H9 (cell line): Measurements from ENCODE around the gene FOXN4. TPM values are rescaled to one million over a fixed set of nuclear protein-coding genes. Genes with fewer than 3 reads are reported as not detected.

Experiments used
- DNase-seq: peaks from one replicate; pipeline ENCODE4 v3.0.0-alpha.2; 2017
- H2AFZ ChIP-seq: one replicate; pipeline ENCODE4 v1.6.1; 2013; ENCODE audit warnings: mild to moderate bottlenecking, low read length, control low read depth, moderate library complexity
- H2AK5ac ChIP-seq: 2 replicates; pipeline ENCODE4 v1.6.1; 2013; ENCODE audit warnings: low read length, control low read depth, mixed read lengths; ENCODE audit not compliant: insufficient read length
- H2BK120ac ChIP-seq: one replicate; pipeline ENCODE4 v1.6.1; 2013; ENCODE audit warnings: low read depth, mild to moderate bottlenecking, low read length, control low read depth, inconsistent platforms; ENCODE audit not compliant: poor library complexity, severe bottlenecking
- H2BK12ac ChIP-seq: 2 replicates; pipeline ENCODE4 v1.6.1; 2013; ENCODE audit warnings: low read length, control low read depth, mixed read lengths, low read depth; ENCODE audit not compliant: insufficient read length
- H2BK15ac ChIP-seq: 2 replicates; pipeline ENCODE4 v1.6.1; 2013; ENCODE audit warnings: low read depth, low read length, control low read depth
- H2BK20ac ChIP-seq: one replicate; pipeline ENCODE4 v1.6.1; 2013; ENCODE audit warnings: low read depth, mild to moderate bottlenecking, low read length, control low read depth, inconsistent platforms; ENCODE audit not compliant: poor library complexity, severe bottlenecking
- H2BK5ac ChIP-seq: 2 replicates; pipeline ENCODE4 v1.6.1; 2013; ENCODE audit warnings: low read length, control low read depth, mixed read lengths; ENCODE audit not compliant: insufficient read length
- H3K14ac ChIP-seq: 2 replicates; pipeline ENCODE4 v1.6.1; 2013; ENCODE audit warnings: low read length, control low read depth; ENCODE audit not compliant: insufficient read depth
- H3K18ac ChIP-seq: 2 replicates; pipeline ENCODE4 v1.6.1; 2013; ENCODE audit warnings: low read depth, mild to moderate bottlenecking, mixed read lengths, low read length, control low read depth; ENCODE audit not compliant: insufficient read length
- H3K23ac ChIP-seq: 2 replicates; pipeline ENCODE4 v1.6.1; 2013; ENCODE audit warnings: low read length, control low read depth, mixed read lengths, low read depth; ENCODE audit not compliant: insufficient read length
- H3K23me2 ChIP-seq: 2 replicates; pipeline ENCODE4 v1.6.1; 2013; ENCODE audit warnings: low read depth, mild to moderate bottlenecking, mixed read lengths, low read length, control low read depth; ENCODE audit not compliant: insufficient read length, poor library complexity, severe bottlenecking
- H3K27ac ChIP-seq: 2 replicates; pipeline ENCODE4 v1.5.1; 2013; ENCODE audit warnings: low read length, control low read depth, mixed read lengths, low read depth; ENCODE audit not compliant: insufficient read length
- H3K27me3 ChIP-seq: 2 replicates; pipeline ENCODE4 v1.6.1; 2013; ENCODE audit warnings: low read length, control low read depth, inconsistent platforms; ENCODE audit not compliant: insufficient read depth
- H3K4ac ChIP-seq: 2 replicates; pipeline ENCODE4 v1.6.1; 2013; ENCODE audit warnings: low read depth, mild to moderate bottlenecking, control low read depth, inconsistent platforms, low read length, moderate library complexity
- H3K4me1 ChIP-seq: 2 replicates; pipeline ENCODE4 v1.6.1; 2013; ENCODE audit warnings: low read length, control low read depth, inconsistent platforms; ENCODE audit not compliant: insufficient read depth
- H3K4me2 ChIP-seq: 2 replicates; pipeline ENCODE4 v1.6.1; 2013; ENCODE audit warnings: low read length, control low read depth, mixed read lengths; ENCODE audit not compliant: insufficient read length, insufficient read depth
- H3K56ac ChIP-seq: 2 replicates; pipeline ENCODE4 v1.6.1; 2013; ENCODE audit warnings: low read depth, mild to moderate bottlenecking, mixed read lengths, low read length, control low read depth; ENCODE audit not compliant: insufficient read length
- H3K79me1 ChIP-seq: 2 replicates; pipeline ENCODE4 v1.6.1; 2013; ENCODE audit warnings: low read depth, mild to moderate bottlenecking, moderate library complexity, low read length, control low read depth, inconsistent platforms; ENCODE audit not compliant: insufficient read depth, poor library complexity, severe bottlenecking
- H3K79me2 ChIP-seq: 2 replicates; pipeline ENCODE4 v1.6.1; 2013; ENCODE audit warnings: low read length, control low read depth, inconsistent platforms; ENCODE audit not compliant: insufficient read depth
- H3K9ac ChIP-seq: 2 replicates; pipeline ENCODE4 v1.6.1; 2013; ENCODE audit warnings: low read length, control low read depth, mixed read lengths; ENCODE audit not compliant: insufficient read length; ENCODE audit errors: extremely low read depth
- H3K9me3 ChIP-seq: one replicate; pipeline ENCODE4 v1.6.1; 2013; ENCODE audit warnings: low read depth, low read length, inconsistent platforms; ENCODE audit not compliant: control insufficient read depth
- H3T11ph ChIP-seq: one replicate; pipeline ENCODE4 v1.6.1; 2013; ENCODE audit warnings: mild to moderate bottlenecking, low read length, control low read depth, inconsistent platforms
- H4K20me1 ChIP-seq: one replicate; pipeline ENCODE4 v1.6.1; 2013; ENCODE audit not compliant: control insufficient read depth, insufficient read length, insufficient read depth
- H4K5ac ChIP-seq: 2 replicates; pipeline ENCODE4 v1.6.1; 2013; ENCODE audit warnings: low read depth, mild to moderate bottlenecking, mixed read lengths, low read length, control low read depth; ENCODE audit not compliant: insufficient read length
- H4K8ac ChIP-seq: replicated peaks from 2 replicates; pipeline ENCODE4 v1.6.1; 2013; ENCODE audit warnings: low read length, control low read depth, mixed read lengths, low read depth; ENCODE audit not compliant: insufficient read length
- H4K91ac ChIP-seq: 2 replicates; pipeline ENCODE4 v1.6.1; 2013; ENCODE audit warnings: low read depth, mild to moderate bottlenecking, moderate library complexity, mixed read lengths, low read length, control low read depth; ENCODE audit not compliant: insufficient read length
- H3K27ac Mint-ChIP-seq, 3 experiments: 2 replicates in 2 of 3; 3 replicates in 1 of 3; pipeline ENCODE4 v1.8.0; 2020 to 2021; ENCODE audit warnings: mixed read lengths in 3 of 3, mild to moderate bottlenecking in 1 of 3, moderate library complexity in 1 of 3
- H3K27me3 Mint-ChIP-seq: 2 replicates; pipeline ENCODE4 v1.8.0; 2021; ENCODE audit warnings: low read depth, mild to moderate bottlenecking, moderate library complexity, mixed read lengths
- H3K36me3 Mint-ChIP-seq, 3 experiments: 2 replicates in 2 of 3; 3 replicates in 1 of 3; pipeline ENCODE4 v1.8.0; 2020 to 2021; ENCODE audit warnings: low read depth in 3 of 3, mixed read lengths in 3 of 3; ENCODE audit not compliant: insufficient read depth in 1 of 3
- H3K4me1 Mint-ChIP-seq, 2 experiments: 2 replicates each; pipeline ENCODE4 v1.8.0; 2020; ENCODE audit warnings: mixed read lengths in 2 of 2
- H3K4me3 Mint-ChIP-seq, 2 experiments: 2 replicates in 1 of 2; 3 replicates in 1 of 2; pipeline ENCODE4 v1.8.0; 2020 to 2021; ENCODE audit warnings: mild to moderate bottlenecking in 2 of 2, mixed read lengths in 2 of 2, moderate library complexity in 1 of 2
- H3K9me3 Mint-ChIP-seq, 2 experiments: 2 replicates in 1 of 2; 3 replicates in 1 of 2; pipeline ENCODE4 v1.8.0; 2020; ENCODE audit warnings: mild to moderate bottlenecking in 2 of 2, mixed read lengths in 2 of 2, moderate library complexity in 1 of 2
- WGBS: extraction: QIAGEN DNeasy Blood & Tissue Kit; methylation state at CpG from one replicate; pipeline ENCODE4 v1.1.7; 2013; ENCODE audit warnings: missing lambda C conversion rate, low lambda C conversion rate, mixed read lengths; ENCODE audit not compliant: insufficient read length; ENCODE audit errors: extremely low coverage; 5-methylcytosine and 5-hydroxymethylcytosine counted together
- total RNA-seq: library from RNA; stranded (reverse); gene quantifications from 2 replicates; pipeline ENCODE4 v1.2.1, GENCODE V29; 2021
- TF ChIP-seq, protein P1 (sequence below): fragments of 200-600 bp; sonication (generic); conservative IDR thresholded peaks from 3 replicates; pipeline ENCODE4 v1.8.0; 2021; ENCODE audit warnings: antibody characterized with exemption, mild to moderate bottlenecking

The FOXN4 gene
- total RNA-seq, 1 experiment from 2014 or later: 0.39 TPM

DNA sequence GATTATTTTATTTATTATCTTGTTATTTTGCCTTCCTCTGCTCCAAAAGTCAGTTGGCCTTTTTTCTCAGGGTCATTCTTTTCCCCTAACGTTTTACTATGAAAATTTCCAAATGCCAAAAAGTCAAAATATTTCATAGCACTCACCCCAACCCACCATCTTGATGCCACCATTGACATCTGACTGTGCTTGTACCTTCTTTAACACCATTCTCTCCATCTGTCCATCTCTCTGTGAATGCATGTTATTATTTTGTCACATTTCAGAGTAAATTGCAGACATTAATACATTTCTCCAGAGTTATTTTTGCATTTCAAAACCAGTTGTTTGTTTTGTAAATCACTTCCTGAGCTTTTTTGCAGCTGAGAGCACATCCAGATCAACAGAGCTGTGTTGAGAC, 38.6 kb downstream of the FOXN4 start:
- Histone ChIP-seq H3K4ac (no peak overlapping the region), H3K14ac (no peak overlapping the region), H3K79me2 (no peaks in the 10 kb centered on the region), H3K27me3 (no peaks in the 10 kb centered on the region), H3K79me1 (no peaks in the 10 kb centered on the region), H4K8ac (no peak overlapping the region), H3K18ac (no peak overlapping the region), H3K23ac (no peak overlapping the region), H3K4me2 (no peak overlapping the region), H3K9ac (no peak overlapping the region), H3K4me1 (no peaks in the 10 kb centered on the region), H2BK5ac (no peak overlapping the region), H2BK12ac (no peak overlapping the region), H3T11ph (no peak overlapping the region), H4K20me1 (no peaks in the 10 kb centered on the region), H2AK5ac (no peak overlapping the region), H2BK15ac (no peak overlapping the region), H3K9me3 (no peaks in the 10 kb centered on the region), H2BK20ac (no peak overlapping the region), H3K23me2 (peaks cover 3% of the 10 kb centered on the region), H2BK120ac (no peak overlapping the region), H2AFZ (no peak overlapping the region), H4K91ac (no peak overlapping the region), H4K5ac (no peak overlapping the region), H3K27ac (no peak overlapping the region), H3K56ac (no peak overlapping the region)
- peaks cover 7 to 9% of the 10 kb centered on the region in 2 experiments; a peak in 3 of 4 replicates for H3K4me1 Mint-ChIP-seq
- peaks cover 0 to 7% (median 3%) of the 10 kb centered on the region in 3 experiments; a peak in 4 of 7 replicates for H3K36me3 Mint-ChIP-seq
- H3K4me3 Mint-ChIP-seq: no peak overlapping the region
- DNase-seq: no peak
- WGBS: no CpG with 5 or more reads among the region's 1 CpG
- TF ChIP-seq, protein P1, sequence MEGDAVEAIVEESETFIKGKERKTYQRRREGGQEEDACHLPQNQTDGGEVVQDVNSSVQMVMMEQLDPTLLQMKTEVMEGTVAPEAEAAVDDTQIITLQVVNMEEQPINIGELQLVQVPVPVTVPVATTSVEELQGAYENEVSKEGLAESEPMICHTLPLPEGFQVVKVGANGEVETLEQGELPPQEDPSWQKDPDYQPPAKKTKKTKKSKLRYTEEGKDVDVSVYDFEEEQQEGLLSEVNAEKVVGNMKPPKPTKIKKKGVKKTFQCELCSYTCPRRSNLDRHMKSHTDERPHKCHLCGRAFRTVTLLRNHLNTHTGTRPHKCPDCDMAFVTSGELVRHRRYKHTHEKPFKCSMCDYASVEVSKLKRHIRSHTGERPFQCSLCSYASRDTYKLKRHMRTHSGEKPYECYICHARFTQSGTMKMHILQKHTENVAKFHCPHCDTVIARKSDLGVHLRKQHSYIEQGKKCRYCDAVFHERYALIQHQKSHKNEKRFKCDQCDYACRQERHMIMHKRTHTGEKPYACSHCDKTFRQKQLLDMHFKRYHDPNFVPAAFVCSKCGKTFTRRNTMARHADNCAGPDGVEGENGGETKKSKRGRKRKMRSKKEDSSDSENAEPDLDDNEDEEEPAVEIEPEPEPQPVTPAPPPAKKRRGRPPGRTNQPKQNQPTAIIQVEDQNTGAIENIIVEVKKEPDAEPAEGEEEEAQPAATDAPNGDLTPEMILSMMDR: no peak
- peaks cover 4 to 6% of the 10 kb centered on the region in 2 experiments; a peak in 4 of 5 replicates for H3K9me3 Mint-ChIP-seq
- H3K27ac Mint-ChIP-seq: no peak overlapping the region
- peaks cover 12% of the 10 kb centered on the region for H3K27me3 Mint-ChIP-seq
